Measurements from ENCODE around the gene DCTN2.

GRCh38 chr12:57552835-57553313, 5.9 kb upstream of the DCTN2 start:
- TF ChIP-seq MAX (IDR thresholded peaks at IDR 0.05) (no peak), TCF12 (IDR thresholded peaks at IDR 0.05; ENCODE audit: low read depth) (no peak), CREB1 (IDR thresholded peaks at IDR 0.05; ENCODE audit: low read depth) (no peak), ZBTB7A (IDR thresholded peaks at IDR 0.05; ENCODE audit: low read depth) (no peak), NFIC (IDR thresholded peaks at IDR 0.05) (no peak), EP300 (IDR thresholded peaks at IDR 0.05; ENCODE audit: borderline replicate concordance) (no peak), YY1 (IDR thresholded peaks at IDR 0.05; ENCODE audit: low read depth) (no peak)
